ENCODE results near the gene PTPRZ1. TPM values are rescaled to one million over a fixed set of nuclear protein-coding genes. Genes with fewer than 3 reads are reported as not detected.

The PTPRZ1 gene
- total RNA-seq, 4 donors from 2014 or later: 0.16 TPM; not detected in 3

GRCh38 chr7:121833991-121834390 is 39.0 kb upstream of the PTPRZ1 start:
- TF ChIP-seq POLR2A (IDR thresholded peaks at IDR 0.05) (no peak), CTCF (IDR thresholded peaks at IDR 0.05 in 4 of 5, conservative IDR thresholded peaks at IDR 0.05 in 1 of 5) (no peak)
- Histone ChIP-seq H3K4me3 (no peak overlapping the region), H3K9me3 (no peaks in the 10 kb centered on the region), H3K4me1 (no peaks in the 10 kb centered on the region), H3K27me3 (no peaks in the 10 kb centered on the region), H3K36me3 (no peaks in the 10 kb centered on the region), H3K27ac (no peak overlapping the region)
- DNase-seq: no peak
- in situ Hi-C loops (cut with MboI; ENCODE audit: low sequenced_read_pairs in 4 of 4): no loop called here
- ATAC-seq: no peak
- intact Hi-C loops (cut with DNase I; ENCODE audit: low total_unique reads): no loop called here

GRCh38 chr7:121837462-121837861 is 35.5 kb upstream of the PTPRZ1 start:
- intact Hi-C loops (cut with DNase I; ENCODE audit: low total_unique reads) (no loop called here), in situ Hi-C loops (cut with MboI; ENCODE audit: low sequenced_read_pairs in 4 of 4) (no loop called here)
- no peak for DNase-seq
- no peak overlapping the region for H3K4me3 ChIP-seq
- no peaks in the 10 kb centered on the region for H3K27me3 ChIP-seq
- H3K9me3 ChIP-seq: no peaks in the 10 kb centered on the region
- no peaks in the 10 kb centered on the region for H3K36me3 ChIP-seq
- no peak for ATAC-seq
- no peak overlapping the region for H3K27ac ChIP-seq
- TF ChIP-seq CTCF (IDR thresholded peaks at IDR 0.05 in 4 of 5, conservative IDR thresholded peaks at IDR 0.05 in 1 of 5) (no peak), POLR2A (IDR thresholded peaks at IDR 0.05) (no peak)
- no peaks in the 10 kb centered on the region for H3K4me1 ChIP-seq

- Histone ChIP-seq H3K27me3 (no peaks in the 10 kb centered on the region), H3K4me3 (no peak overlapping the region), H3K36me3 (no peaks in the 10 kb centered on the region), H3K9me3 (no peaks in the 10 kb centered on the region), H3K27ac (no peak overlapping the region), H3K4me1 (no peaks in the 10 kb centered on the region)
- in situ Hi-C loops (cut with MboI; ENCODE audit: low sequenced_read_pairs in 4 of 4) (no loop called here), intact Hi-C loops (cut with DNase I; ENCODE audit: low total_unique reads) (no loop called here)
- no peak for DNase-seq
- TF ChIP-seq CTCF (IDR thresholded peaks at IDR 0.05 in 4 of 5, conservative IDR thresholded peaks at IDR 0.05 in 1 of 5): no peak
- TF ChIP-seq POLR2A (IDR thresholded peaks at IDR 0.05): no peak
- no peak for ATAC-seq
Measured at GRCh38 chr7:121847041-121847440, 25.9 kb upstream of the PTPRZ1 start.

- no peak for TF ChIP-seq POLR2A (IDR thresholded peaks at IDR 0.05)
- TF ChIP-seq CTCF (IDR thresholded peaks at IDR 0.05 in 4 of 5, conservative IDR thresholded peaks at IDR 0.05 in 1 of 5): no peak
- in situ Hi-C loops (cut with MboI; ENCODE audit: low sequenced_read_pairs in 4 of 4) (no loop called here), intact Hi-C loops (cut with DNase I; ENCODE audit: low total_unique reads) (no loop called here)
- no peak overlapping the region for H3K4me3 ChIP-seq
- H3K9me3 ChIP-seq: no peaks in the 10 kb centered on the region
- no peaks in the 10 kb centered on the region for H3K4me1 ChIP-seq
- ATAC-seq (no peak), DNase-seq (no peak)
- H3K36me3 ChIP-seq: no peaks in the 10 kb centered on the region
- H3K27ac ChIP-seq: no peak overlapping the region
- H3K27me3 ChIP-seq: no peaks in the 10 kb centered on the region
Measured at GRCh38 chr7:121853307-121853706, 19.7 kb upstream of the PTPRZ1 start.

GRCh38 chr7:121860953-121861352 is 12.0 kb upstream of the PTPRZ1 start:
- no peak for ATAC-seq
- Histone ChIP-seq H3K4me1 (no peaks in the 10 kb centered on the region), H3K27me3 (no peaks in the 10 kb centered on the region), H3K4me3 (no peak overlapping the region), H3K36me3 (no peaks in the 10 kb centered on the region), H3K9me3 (no peaks in the 10 kb centered on the region), H3K27ac (no peak overlapping the region)
- no peak for DNase-seq
- intact Hi-C loops (cut with DNase I; ENCODE audit: low total_unique reads): no loop called here
- TF ChIP-seq CTCF (IDR thresholded peaks at IDR 0.05 in 4 of 5, conservative IDR thresholded peaks at IDR 0.05 in 1 of 5) (no peak), POLR2A (IDR thresholded peaks at IDR 0.05) (no peak)
- in situ Hi-C loops (cut with MboI; ENCODE audit: low sequenced_read_pairs in 4 of 4): no loop called here
